GF-D8 (cell line): ENCODE data around the gene TSPYL1.
"Not testable (repeated sequence)": the region's sequence is repeated elsewhere in the genome, so short reads cannot be mapped to it uniquely, and the experiment has no call there.

ENCODE experiments used
- DNase-seq: peaks from one replicate; lab custom pipeline; 2025; lab: John Stamatoyannopoulos, UW

The TSPYL1 gene

GRCh38 chr6:116279232-116280160, at the start of gene TSPYL1:
TSS of gene TSPYL1 (minus strand) at chr6:116279930. CDS start at chr6:116279830, 100 bp downstream.
- DNase-seq, result peak; percentile 92

DNA sequence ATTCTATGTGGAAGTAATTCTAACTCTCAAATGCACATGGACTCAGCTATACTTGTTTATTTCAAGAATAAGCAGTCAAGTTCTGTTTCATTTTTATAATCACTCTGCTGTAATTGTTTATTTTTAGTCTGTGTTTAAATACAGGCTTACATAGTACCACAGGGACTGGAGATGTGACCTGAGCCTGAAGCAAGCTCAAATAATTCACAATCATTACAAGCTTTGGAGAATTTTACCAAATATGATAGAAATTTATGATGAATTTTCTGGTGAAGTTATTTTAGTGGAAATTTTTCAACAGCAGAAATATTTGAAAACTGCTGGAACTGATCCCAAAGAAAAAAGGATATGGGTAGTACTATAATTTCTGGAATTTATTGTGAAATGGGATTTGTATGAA, 49.4 kb upstream of the TSPYL1 start:
- no peak for DNase-seq

GRCh38 chr6:116328528-116328903, 48.8 kb upstream of the TSPYL1 start:
- DNase-seq, result no peak

DNA sequence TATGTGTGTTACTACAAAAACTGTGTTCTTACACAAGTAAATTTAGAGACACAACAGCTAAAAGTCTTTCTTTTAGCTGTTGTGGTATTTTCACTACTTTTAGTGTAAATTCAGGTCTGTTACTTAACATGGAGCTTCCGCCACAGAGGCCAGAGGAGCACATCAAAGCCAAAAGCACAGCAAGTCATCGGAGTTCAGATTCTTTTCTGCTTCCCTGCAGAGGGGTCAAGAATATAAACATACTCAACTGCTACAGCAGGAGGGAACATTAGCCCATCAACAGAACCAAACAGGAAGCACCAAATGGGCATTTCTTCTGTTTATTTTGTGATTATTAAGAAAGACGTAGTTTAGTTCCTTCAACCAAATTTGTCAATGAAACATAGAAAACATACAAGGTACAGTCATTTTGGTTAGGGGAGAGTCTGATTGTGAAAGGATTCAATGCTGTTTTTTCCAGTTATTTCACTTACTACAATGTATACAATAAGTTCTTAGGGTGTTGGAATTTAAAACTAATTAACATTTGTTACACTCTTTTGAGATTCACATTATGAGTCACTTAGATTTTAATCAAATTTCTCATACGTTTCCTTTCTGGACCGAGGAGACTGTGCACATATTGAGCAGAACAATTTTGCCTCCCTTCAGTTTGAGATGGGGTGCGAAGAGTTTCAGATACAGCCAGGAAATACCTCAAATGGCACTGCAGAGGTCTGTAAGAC, 48.2 kb upstream of the TSPYL1 start:
- DNase-seq, result no peak

- no peak for DNase-seq
Observed at GRCh38 chr6:116326996-116327395, 47.3 kb upstream of the TSPYL1 start.

- no peak for DNase-seq
Observed at GRCh38 chr6:116326181-116326671, 46.5 kb upstream of the TSPYL1 start.

DNA sequence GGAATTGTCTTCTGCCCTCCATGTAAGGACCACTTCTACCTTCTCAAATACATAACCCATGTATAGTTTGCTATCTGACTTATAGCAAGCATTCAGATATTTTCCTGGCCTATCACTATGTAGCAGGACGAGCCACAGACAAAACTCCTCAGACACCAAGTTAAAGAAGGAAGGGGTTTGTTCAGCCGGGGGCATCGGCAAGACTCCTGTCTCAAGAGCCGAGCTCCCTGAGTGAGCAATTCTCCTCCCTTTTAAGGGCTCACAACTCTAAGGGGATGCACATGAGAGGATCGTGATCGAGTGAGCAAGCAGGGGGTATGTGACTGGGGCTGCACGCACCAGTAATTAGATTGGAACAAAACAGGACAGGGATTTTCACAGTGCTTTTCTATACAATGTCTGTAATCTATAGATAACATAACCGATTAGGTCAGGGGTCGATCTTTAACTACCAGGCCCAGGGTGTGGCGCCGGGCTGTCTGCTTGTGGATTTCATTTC, 46.0 kb upstream of the TSPYL1 start:
- DNase-seq, result not testable (repeated sequence)

DNA sequence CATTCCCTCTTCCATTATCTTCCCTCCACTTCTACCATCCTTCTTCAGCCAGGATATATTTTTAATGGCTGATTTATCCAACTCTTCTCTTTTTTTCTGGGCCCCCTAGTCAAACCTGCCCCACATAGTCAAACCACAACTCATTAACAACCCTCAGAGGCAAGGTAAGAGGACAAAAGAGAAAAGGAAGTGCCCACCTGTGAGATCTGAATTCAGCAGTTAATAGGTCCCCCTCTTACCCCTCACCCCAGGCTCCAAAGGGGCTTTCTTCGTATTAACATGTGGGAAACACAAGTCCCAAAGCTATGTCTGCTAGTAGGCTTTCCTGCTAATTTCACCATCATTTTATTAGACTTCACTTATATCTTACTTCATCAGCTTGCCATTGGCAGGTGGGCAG, 44.1 kb upstream of the TSPYL1 start:
- DNase-seq, result no peak

DNA sequence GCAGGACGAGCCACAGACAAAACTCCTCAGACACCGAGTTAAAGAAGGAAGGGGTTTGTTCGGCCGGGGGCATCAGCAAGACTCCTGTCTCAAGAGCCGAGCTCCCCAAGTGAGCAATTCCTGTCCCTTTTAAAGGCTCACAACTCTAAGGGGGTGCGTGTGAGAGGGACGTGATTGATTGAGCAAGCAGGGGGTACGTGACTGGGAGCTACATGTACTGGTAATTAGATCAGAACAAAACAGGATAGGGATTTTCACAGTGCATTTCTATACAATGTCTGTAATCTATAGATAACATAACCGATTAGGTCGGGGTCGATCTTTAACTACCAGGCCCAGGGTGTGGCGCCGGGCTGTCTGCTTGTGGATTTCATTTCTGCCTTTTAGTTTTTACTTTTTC, 42.2 kb upstream of the TSPYL1 start:
- DNase-seq, result not testable (repeated sequence)

GRCh38 chr6:116316772-116317467, 37.2 kb upstream of the TSPYL1 start:
- no peak for DNase-seq

GRCh38 chr6:116314878-116315277, 35.1 kb upstream of the TSPYL1 start:
- DNase-seq, result peak; percentile 13

DNA sequence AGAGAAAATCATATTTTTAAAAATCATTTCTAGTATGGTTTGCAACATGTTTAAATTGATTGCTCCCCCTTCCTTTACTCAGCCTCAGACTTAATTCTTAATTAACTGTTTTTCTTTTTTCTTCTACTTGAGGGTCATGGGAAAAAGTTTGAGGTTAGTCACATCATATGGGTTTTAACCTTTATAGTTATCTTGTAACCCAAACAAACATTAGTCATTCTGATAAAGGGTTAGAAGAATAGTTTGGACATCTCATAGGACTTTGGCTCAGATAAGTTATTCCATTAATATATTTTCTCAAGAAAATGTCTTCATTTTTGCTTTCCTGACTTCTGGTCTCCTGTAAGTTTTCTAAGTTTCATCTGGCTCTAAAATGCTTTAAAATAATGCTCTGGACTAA, 34.5 kb upstream of the TSPYL1 start:
- no peak for DNase-seq

DNA sequence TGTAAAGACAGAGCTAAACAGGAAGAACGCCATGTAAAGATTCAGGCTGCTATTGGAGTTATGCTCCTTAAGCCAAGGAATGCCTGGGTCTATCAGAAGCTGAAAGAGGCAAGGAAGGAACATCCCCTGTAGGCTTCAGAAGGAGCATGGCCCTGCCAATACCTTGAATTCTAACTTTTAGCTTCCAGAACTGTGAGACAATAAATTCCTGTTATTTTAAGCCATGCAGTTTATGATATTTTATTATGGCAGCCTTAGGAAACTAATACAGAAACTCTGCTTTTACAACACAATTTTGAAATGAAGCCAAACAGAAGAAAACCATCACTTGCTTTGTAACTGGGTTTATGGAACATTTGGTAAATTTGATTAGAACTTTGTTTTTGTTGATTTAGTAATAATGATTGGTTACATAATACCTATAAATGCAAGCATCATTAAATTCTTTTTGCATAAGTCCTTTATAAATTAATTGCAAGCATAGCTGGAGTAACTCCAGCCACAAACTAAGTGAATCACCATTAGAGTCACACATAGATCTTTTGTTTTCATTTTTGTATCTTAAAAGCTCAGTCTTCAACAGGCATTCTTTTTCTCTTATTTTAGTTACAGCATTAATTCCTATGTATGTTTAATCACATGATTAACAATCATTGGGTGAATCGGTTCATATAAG, 33.5 kb upstream of the TSPYL1 start:
- DNase-seq, result no peak

DNA sequence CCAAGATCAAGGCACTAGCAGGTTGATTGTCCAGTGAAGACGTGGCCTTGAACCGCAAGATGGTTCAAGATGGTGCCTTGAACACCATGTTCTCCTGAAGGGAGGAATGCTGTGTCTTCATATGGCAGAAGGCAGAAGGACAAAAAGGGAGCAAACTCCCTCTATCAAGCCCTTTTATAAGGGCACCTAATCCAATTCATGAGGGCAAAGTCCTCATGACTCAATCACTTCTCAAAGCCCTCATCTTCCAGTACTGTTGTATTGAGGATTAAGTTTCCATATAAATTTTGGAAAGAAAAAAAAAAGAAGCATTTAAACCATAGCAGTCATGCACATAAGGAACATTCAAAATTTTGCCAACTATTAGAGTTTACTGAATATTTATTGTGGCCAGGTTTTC, 29.9 kb upstream of the TSPYL1 start:
- no peak for DNase-seq

- DNase-seq, result no peak
Observed at GRCh38 chr6:116309001-116309400, 29.3 kb upstream of the TSPYL1 start.

- DNase-seq, result no peak
Observed at GRCh38 chr6:116307633-116308032, 27.9 kb upstream of the TSPYL1 start.

DNA sequence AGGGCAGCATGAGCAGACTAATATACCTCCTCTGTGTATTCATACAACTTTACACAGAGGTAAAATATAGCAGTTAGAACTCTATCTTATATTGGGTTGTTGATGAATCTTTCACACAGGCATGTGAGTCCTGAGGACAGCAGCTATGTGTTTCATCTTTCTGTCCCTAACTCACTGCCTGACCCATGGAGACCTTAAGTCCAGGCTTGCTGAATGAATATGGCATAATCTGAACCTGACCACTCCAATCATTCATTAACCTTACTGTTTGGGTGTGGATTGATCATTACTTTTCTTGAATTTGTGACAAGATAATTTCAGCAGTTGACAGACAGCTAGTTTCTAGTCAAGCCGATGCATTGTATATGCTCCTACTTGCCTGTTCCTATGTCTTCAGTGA, 27.3 kb upstream of the TSPYL1 start:
- DNase-seq, result no peak

- no peak for DNase-seq
Observed at GRCh38 chr6:116304538-116305097, 24.9 kb upstream of the TSPYL1 start.

DNA sequence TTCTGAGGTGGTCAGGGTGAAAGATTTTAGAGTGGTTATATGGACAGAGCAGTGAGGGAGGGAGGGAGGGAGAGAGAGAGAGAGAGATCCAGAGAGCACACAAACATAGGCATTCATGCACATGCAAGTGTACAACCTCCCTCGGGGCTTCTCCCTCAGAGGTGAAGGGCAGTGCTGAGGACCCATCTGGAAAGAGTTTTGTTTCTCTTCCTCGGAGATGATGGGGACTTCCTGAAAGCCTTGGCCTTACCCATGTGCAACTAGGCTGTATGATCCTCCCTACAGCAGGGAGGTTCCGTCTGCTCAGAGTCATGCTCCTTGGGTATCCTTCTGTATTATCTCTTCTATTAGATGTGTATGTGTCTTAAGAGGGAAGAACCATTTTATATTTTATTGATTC, 21.4 kb upstream of the TSPYL1 start:
- no peak for DNase-seq

DNA sequence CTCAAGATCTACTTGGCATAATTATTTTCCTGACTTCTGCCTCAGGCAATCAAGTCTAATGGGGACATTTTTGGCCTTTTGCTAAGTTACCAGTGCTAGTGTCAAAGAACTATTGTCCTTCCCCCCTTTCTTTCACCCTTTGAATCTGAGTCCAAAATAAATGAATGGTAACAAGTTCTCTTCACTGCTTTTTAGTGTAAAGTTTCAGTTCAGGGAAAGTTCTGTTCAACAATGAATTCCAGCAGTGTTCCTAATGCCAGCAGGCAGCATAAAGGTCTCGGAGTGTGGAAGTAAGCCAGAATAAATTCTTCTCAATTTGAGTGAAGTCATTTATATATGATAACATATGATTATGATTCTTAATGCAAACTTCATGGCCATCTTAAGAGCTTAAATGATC, 20.8 kb upstream of the TSPYL1 start:
- no peak for DNase-seq

- DNase-seq, result no peak
Observed at GRCh38 chr6:116298973-116299372, 19.2 kb upstream of the TSPYL1 start.
